ENCODE data around the gene FUT7. TPM values are rescaled to one million over a fixed set of nuclear protein-coding genes. Genes with fewer than 3 reads are reported as not detected.
A peak's percentile ranks its signal among the peaks of the same experiment; 100 is the strongest.

Gene FUT7
- total and polyA plus RNA-seq, 2 of the 13 experiments (the other 11 are each of a cell fraction or from before 2014, with no cell fraction given), result 0.05 TPM; not detected in 1

GRCh38 chr9:137034709-137035506 is 3.0 kb upstream of the FUT7 start (continued):
- no peak for TF ChIP-seq ZNF20 (CRISPR knock-in tag; IDR thresholded peaks at IDR 0.05)
- no peak for TF ChIP-seq ZNF253 (CRISPR knock-in tag; IDR thresholded peaks at IDR 0.05; ENCODE audit: borderline replicate concordance)
- TF ChIP-seq FIP1L1 (IDR thresholded peaks at IDR 0.05; ENCODE audit: borderline replicate concordance, insufficient read depth, low read depth, low read length), result no peak
- peak; percentile 41; the same call in 1 of the 2 replicates for TF ChIP-seq ZNF501 (CRISPR knock-in tag; IDR thresholded peaks at IDR 0.05)
- no peak for TF ChIP-seq MLX (CRISPR knock-in tag; IDR thresholded peaks at IDR 0.05)
- TF ChIP-seq TRAFD1 (CRISPR knock-in tag; IDR thresholded peaks at IDR 0.05; ENCODE audit: borderline replicate concordance), result no peak
- peak; percentile 74 for TF ChIP-seq ZNF687 (CRISPR knock-in tag; IDR thresholded peaks at IDR 0.05)
- TF ChIP-seq ZNF124 (CRISPR knock-in tag; IDR thresholded peaks at IDR 0.05), result no peak
- TF ChIP-seq KAT8 (CRISPR knock-in tag; IDR thresholded peaks at IDR 0.05), result no peak
- no peak for TF ChIP-seq ZNF703 (CRISPR knock-in tag; IDR thresholded peaks at IDR 0.05; ENCODE audit: borderline replicate concordance)
- TF ChIP-seq ZBTB39 (CRISPR knock-in tag; IDR thresholded peaks at IDR 0.05), result no peak
- TF ChIP-seq ZNF740 (CRISPR knock-in tag; IDR thresholded peaks at IDR 0.05), result peak; percentile 47; the same call in 1 of the 2 replicates
- no peak for TF ChIP-seq MAZ (IDR thresholded peaks at IDR 0.05; ENCODE audit: borderline replicate concordance, low read depth, low read length)
- peak; percentile 65; the same call in 1 of the 2 replicates for TF ChIP-seq MAZ (CRISPR knock-in tag; IDR thresholded peaks at IDR 0.05; ENCODE audit: low read depth)
